Uterus (tissue), 2 donors: ENCODE data around the gene MT1H.

Experiments
- POLR2A ChIP-seq, 2 donors: fragments of 450-650 bp; IDR thresholded peaks; one replicate each; pipeline ENCODE4 v1.6.1; 2016; ENCODE audit warnings: antibody characterized with exemption in 2 of 2, mild to moderate bottlenecking in 1 of 2, moderate library complexity in 1 of 2
- TF ChIP-seq, protein P1 (sequence below), 4 experiments: fragments of 200-600 bp in 2 of 4; fragments of 450-650 bp in 2 of 4; sonication (generic) in 2 of 4; IDR thresholded peaks; one replicate each; pipeline ENCODE4 v1.5.1; 2016 to 2019; ENCODE audit warnings: antibody characterized with exemption in 4 of 4, mild to moderate bottlenecking in 2 of 4, moderate library complexity in 1 of 4

GRCh38 chr16:56697456-56698155 is 28.0 kb downstream of the MT1H start:
- no peak for TF ChIP-seq POLR2A (IDR thresholded peaks at IDR 0.05)
- TF ChIP-seq, protein P1, sequence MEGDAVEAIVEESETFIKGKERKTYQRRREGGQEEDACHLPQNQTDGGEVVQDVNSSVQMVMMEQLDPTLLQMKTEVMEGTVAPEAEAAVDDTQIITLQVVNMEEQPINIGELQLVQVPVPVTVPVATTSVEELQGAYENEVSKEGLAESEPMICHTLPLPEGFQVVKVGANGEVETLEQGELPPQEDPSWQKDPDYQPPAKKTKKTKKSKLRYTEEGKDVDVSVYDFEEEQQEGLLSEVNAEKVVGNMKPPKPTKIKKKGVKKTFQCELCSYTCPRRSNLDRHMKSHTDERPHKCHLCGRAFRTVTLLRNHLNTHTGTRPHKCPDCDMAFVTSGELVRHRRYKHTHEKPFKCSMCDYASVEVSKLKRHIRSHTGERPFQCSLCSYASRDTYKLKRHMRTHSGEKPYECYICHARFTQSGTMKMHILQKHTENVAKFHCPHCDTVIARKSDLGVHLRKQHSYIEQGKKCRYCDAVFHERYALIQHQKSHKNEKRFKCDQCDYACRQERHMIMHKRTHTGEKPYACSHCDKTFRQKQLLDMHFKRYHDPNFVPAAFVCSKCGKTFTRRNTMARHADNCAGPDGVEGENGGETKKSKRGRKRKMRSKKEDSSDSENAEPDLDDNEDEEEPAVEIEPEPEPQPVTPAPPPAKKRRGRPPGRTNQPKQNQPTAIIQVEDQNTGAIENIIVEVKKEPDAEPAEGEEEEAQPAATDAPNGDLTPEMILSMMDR (IDR thresholded peaks at IDR 0.05) = no peak
